ENCODE measurements around the gene DGAT2.
"Not testable (repeated sequence)": the region's sequence is repeated elsewhere in the genome, so short reads cannot be mapped to it uniquely, and the experiment has no call there.

GRCh38 chr11:75748729-75749273 lies 19.8 kb upstream of the DGAT2 start:
- TF ChIP-seq, protein P1, sequence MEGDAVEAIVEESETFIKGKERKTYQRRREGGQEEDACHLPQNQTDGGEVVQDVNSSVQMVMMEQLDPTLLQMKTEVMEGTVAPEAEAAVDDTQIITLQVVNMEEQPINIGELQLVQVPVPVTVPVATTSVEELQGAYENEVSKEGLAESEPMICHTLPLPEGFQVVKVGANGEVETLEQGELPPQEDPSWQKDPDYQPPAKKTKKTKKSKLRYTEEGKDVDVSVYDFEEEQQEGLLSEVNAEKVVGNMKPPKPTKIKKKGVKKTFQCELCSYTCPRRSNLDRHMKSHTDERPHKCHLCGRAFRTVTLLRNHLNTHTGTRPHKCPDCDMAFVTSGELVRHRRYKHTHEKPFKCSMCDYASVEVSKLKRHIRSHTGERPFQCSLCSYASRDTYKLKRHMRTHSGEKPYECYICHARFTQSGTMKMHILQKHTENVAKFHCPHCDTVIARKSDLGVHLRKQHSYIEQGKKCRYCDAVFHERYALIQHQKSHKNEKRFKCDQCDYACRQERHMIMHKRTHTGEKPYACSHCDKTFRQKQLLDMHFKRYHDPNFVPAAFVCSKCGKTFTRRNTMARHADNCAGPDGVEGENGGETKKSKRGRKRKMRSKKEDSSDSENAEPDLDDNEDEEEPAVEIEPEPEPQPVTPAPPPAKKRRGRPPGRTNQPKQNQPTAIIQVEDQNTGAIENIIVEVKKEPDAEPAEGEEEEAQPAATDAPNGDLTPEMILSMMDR (IDR thresholded peaks at IDR 0.05; ENCODE audit: low read depth, low read length, missing input control) = not testable (repeated sequence)
- TF ChIP-seq YY1, JUND (IDR thresholded peaks at IDR 0.05): not testable (repeated sequence)

Measured in liver (tissue), 3 donors.